CD4-positive, CD25-positive, alpha-beta regulatory T cell (primary cell): Measurements from ENCODE around the gene AP3S2. TPM values are rescaled to one million over a fixed set of nuclear protein-coding genes. Genes with fewer than 3 reads are reported as not detected.

Source experiments
- ATAC-seq, 2 donors: fragments of 150-1000 bp; cut with Tn5 transposase; one replicate each; pipeline ENCODE4 v1.10.0; 2021; ENCODE audit warnings: low read depth in 2 of 2, moderate number of reproducible peaks in 2 of 2, moderate library complexity in 1 of 2
- DNase-seq, 3 donors: peaks; one replicate each; pipeline versions ENCODE4 v3.0.0 to v3.0.0-alpha.2; 2012 to 2022; ENCODE audit warnings: mixed read lengths in 1 of 3
- H3K27ac ChIP-seq: one replicate; pipeline ENCODE4 v1.7.0; 2013; ENCODE audit warnings: mild to moderate bottlenecking, low read length; ENCODE audit not compliant: insufficient read depth, poor library complexity, severe bottlenecking
- H3K27me3 ChIP-seq: one replicate; pipeline ENCODE4 v1.7.0; 2013; ENCODE audit warnings: low read length; ENCODE audit not compliant: control insufficient read depth, insufficient read depth
- H3K36me3 ChIP-seq: one replicate; pipeline ENCODE4 v1.7.0; 2013; ENCODE audit warnings: mild to moderate bottlenecking, low read length, moderate library complexity; ENCODE audit not compliant: control insufficient read depth, insufficient read depth
- H3K4me1 ChIP-seq: 2 replicates; pipeline ENCODE4 v1.7.0; 2013; ENCODE audit warnings: mild to moderate bottlenecking, low read length; ENCODE audit not compliant: insufficient read depth, control insufficient read depth, poor library complexity, severe bottlenecking
- H3K4me3 ChIP-seq: one replicate; pipeline ENCODE4 v1.7.0; 2013; ENCODE audit warnings: low read depth, mild to moderate bottlenecking, low read length, moderate library complexity
- H3K9me3 ChIP-seq, 2 experiments: 1 replicate in 1 of 2; 2 replicates in 1 of 2; pipeline ENCODE4 v1.7.0; 2013; ENCODE audit warnings: low read length in 2 of 2, mild to moderate bottlenecking in 1 of 2, moderate library complexity in 1 of 2; ENCODE audit not compliant: control insufficient read depth in 2 of 2
- H3K27ac Mint-ChIP-seq, 3 donors: one replicate each; pipeline ENCODE4 v1.8.0; 2020 to 2022; ENCODE audit warnings: mild to moderate bottlenecking in 3 of 3, mixed read lengths in 3 of 3, moderate library complexity in 2 of 3
- H3K27me3 Mint-ChIP-seq: one replicate; pipeline ENCODE4 v1.8.0; 2022; ENCODE audit warnings: mild to moderate bottlenecking, mixed read lengths
- H3K36me3 Mint-ChIP-seq: one replicate; pipeline ENCODE4 v1.8.0; 2020; ENCODE audit warnings: mixed read lengths
- H3K4me1 Mint-ChIP-seq, 4 donors: one replicate each; pipeline ENCODE4 v1.8.0; 2020 to 2022; ENCODE audit warnings: mixed read lengths in 4 of 4, mild to moderate bottlenecking in 1 of 4
- H3K4me3 Mint-ChIP-seq, 4 donors: one replicate each; pipeline ENCODE4 v1.8.0; 2020 to 2022; ENCODE audit warnings: mild to moderate bottlenecking in 4 of 4, mixed read lengths in 4 of 4, moderate library complexity in 3 of 4
- H3K9me3 Mint-ChIP-seq, 7 donors: one replicate each; pipeline ENCODE4 v1.8.0; 2020 to 2022; ENCODE audit warnings: mixed read lengths in 7 of 7, mild to moderate bottlenecking in 3 of 7, moderate library complexity in 2 of 7
- polyA plus RNA-seq, 4 donors: library from polyadenylated mRNA; unstranded; fragments of 300-500 nt; fragmentation: Illumina TruSeq; gene quantifications; one replicate each; pipeline ENCODE4 v1.2.3, GENCODE V29; 2021
- total RNA-seq: library from RNA; stranded (reverse); gene quantifications from one replicate; pipeline ENCODE4 v1.2.3, GENCODE V29; 2022

The AP3S2 gene
- total and polyA plus RNA-seq, 5 donors from 2014 or later: 25.4 to 48.5 (median 30.3) TPM

DNA sequence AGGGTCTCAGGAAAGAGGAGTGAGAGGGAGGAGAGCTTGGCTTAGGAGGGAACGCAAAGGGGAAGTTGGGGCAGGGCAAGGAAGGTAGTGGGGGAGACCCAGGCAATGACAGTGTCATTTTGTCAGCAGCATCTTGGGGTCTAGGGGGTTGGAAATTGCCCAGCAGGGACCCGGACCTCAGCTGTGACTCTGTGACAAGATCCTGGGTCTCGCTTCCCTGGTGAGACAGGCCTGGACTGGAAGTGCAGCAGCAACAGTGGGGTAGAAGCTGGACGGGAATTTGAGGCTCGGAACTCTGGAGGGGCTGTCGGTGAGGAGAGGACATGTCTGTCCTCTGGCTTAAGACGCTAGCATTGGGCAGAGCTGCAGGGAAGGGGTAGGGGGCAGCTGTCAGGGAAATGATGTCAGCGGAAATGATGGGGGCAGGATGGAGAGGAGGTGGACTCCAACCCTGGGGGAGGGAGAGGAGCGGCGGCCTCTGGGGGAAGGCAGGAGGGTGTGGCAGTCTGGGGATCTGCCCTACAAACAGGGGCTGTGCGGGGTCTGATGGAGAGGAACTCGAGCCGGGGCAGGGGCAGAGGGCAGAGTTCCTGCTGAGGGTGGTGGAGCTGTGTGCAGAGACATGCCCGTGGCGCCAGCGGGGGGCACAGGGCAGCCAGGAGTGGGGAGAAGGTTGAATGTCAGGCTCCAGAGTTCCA lies 91.4 kb downstream of the AP3S2 start:
- Mint-ChIP-seq H3K4me1 (no peaks in the 10 kb centered on the region), H3K4me3 (peak overlapping the region in 1 of 4 donors; percentile 28), H3K27ac (peak overlapping the region in 1 of 3 donors; percentile 86), H3K27me3 (peaks cover 6% of the 10 kb centered on the region), H3K9me3 (peaks cover 0 to 5% (median 0%) of the 10 kb centered on the region in 7 donors), H3K36me3 (no peaks in the 10 kb centered on the region)
- Histone ChIP-seq H3K4me1 (no peaks in the 10 kb centered on the region), H3K4me3 (no peak overlapping the region), H3K9me3 (no peaks in the 10 kb centered on the region), H3K27me3 (no peaks in the 10 kb centered on the region), H3K27ac (no peak overlapping the region), H3K36me3 (no peaks in the 10 kb centered on the region)
- DNase-seq: no peak
- ATAC-seq: no peak

- no peaks in the 10 kb centered on the region for H3K27me3 ChIP-seq
- no peak overlapping the region for H3K4me3 ChIP-seq
- H3K27ac ChIP-seq: no peak overlapping the region
- Mint-ChIP-seq H3K9me3 (peaks cover 0 to 5% (median 2%) of the 10 kb centered on the region in 7 donors), H3K27me3 (peaks cover 6% of the 10 kb centered on the region), H3K4me3 (peak overlapping the region in 1 of 4 donors; percentile 28), H3K36me3 (no peaks in the 10 kb centered on the region), H3K27ac (peak overlapping the region in 1 of 3 donors; percentile 86), H3K4me1 (no peaks in the 10 kb centered on the region)
- no peaks in the 10 kb centered on the region for H3K9me3 ChIP-seq
- ATAC-seq (no peak), DNase-seq (no peak)
- H3K36me3 ChIP-seq: no peaks in the 10 kb centered on the region
- H3K4me1 ChIP-seq: no peaks in the 10 kb centered on the region
Observed at GRCh38 chr15:89801471-89802195, 92.2 kb downstream of the AP3S2 start.

DNA sequence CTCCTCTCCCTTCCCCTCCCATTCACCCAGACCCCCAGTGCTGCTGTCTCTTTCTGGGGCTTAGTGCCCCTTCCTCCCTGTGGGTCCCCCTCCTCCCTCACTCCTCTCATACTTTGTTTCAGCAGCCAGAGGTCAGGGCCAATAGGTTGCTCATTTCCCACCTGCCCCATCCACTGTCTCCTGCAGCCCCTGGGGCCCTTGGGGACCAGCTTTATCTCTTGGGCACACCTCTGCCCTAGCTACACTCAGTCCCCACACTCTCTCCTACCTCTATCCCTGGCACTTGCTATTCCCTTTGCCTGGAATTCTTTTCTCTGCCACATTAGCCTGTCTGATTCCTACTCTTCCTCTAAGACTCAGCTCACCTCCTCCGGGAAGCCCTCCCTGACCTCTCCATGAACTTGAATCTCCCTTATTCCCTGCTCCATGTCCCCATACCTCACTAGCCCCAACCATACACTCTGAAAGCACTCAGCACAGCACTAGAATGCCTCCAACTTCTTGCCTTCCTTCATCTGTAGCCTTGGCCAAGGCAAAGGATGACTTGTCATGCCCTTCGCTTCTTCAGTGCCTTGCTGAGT lies 93.8 kb downstream of the AP3S2 start:
- Mint-ChIP-seq H3K9me3 (peaks cover 0 to 9% (median 4%) of the 10 kb centered on the region in 7 donors), H3K27ac (no peak overlapping the region), H3K4me1 (no peaks in the 10 kb centered on the region), H3K4me3 (no peak overlapping the region), H3K27me3 (peaks cover 8% of the 10 kb centered on the region), H3K36me3 (no peaks in the 10 kb centered on the region)
- H3K36me3 ChIP-seq: no peaks in the 10 kb centered on the region
- H3K9me3 ChIP-seq: no peaks in the 10 kb centered on the region
- DNase-seq (no peak), ATAC-seq (no peak)
- H3K27me3 ChIP-seq: no peaks in the 10 kb centered on the region
- no peak overlapping the region for H3K4me3 ChIP-seq
- no peak overlapping the region for H3K27ac ChIP-seq
- no peaks in the 10 kb centered on the region for H3K4me1 ChIP-seq

GRCh38 chr15:89799011-89799911 lies 94.5 kb downstream of the AP3S2 start:
- H3K9me3 Mint-ChIP-seq: peaks cover 0 to 9% (median 4%) of the 10 kb centered on the region in 7 donors
- H3K4me3 Mint-ChIP-seq: no peak overlapping the region
- Histone ChIP-seq H3K4me1 (no peaks in the 10 kb centered on the region), H3K36me3 (no peaks in the 10 kb centered on the region), H3K27ac (no peak overlapping the region), H3K4me3 (no peak overlapping the region), H3K9me3 (no peaks in the 10 kb centered on the region), H3K27me3 (no peaks in the 10 kb centered on the region)
- peaks cover 12% of the 10 kb centered on the region for H3K27me3 Mint-ChIP-seq
- ATAC-seq (no peak), DNase-seq (no peak)
- H3K4me1 Mint-ChIP-seq: no peaks in the 10 kb centered on the region
- H3K27ac Mint-ChIP-seq: no peak overlapping the region
- H3K36me3 Mint-ChIP-seq: no peaks in the 10 kb centered on the region

DNA sequence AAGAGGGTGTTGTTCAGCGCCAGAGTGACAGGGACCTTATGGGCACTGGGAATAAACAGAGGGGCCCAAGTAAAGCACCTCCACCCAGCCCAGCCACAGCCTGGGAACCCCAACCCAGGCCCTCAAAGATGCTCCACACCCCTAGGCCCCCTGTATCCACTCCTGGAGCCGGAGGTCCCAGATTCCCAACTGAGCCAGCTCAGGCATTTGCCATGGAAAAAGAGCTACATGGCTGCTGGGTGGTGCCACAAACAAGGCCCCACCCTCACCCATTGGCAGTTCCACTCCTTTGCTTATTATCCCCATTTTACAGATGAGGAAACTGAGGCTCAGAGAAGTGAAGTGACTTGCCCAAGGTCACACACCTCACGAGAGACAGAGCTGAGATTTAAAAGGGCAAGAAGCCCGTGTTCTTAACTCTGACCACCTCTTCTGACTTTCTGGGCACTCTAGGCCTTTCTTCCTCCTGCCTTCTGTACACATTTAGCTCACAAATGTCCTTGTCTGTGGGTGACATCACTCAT lies 96.1 kb downstream of the AP3S2 start:
- H3K4me1 ChIP-seq: no peaks in the 10 kb centered on the region
- Mint-ChIP-seq H3K36me3 (no peaks in the 10 kb centered on the region), H3K9me3 (peaks cover 0 to 9% (median 4%) of the 10 kb centered on the region in 7 donors), H3K27ac (peak overlapping the region in 1 of 3 donors; percentile 52), H3K4me1 (no peaks in the 10 kb centered on the region), H3K27me3 (peaks cover 16% of the 10 kb centered on the region), H3K4me3 (no peak overlapping the region)
- no peaks in the 10 kb centered on the region for H3K36me3 ChIP-seq
- no peak for DNase-seq
- no peaks in the 10 kb centered on the region for H3K27me3 ChIP-seq
- no peak overlapping the region for H3K27ac ChIP-seq
- H3K4me3 ChIP-seq: no peak overlapping the region
- no peak for ATAC-seq
- H3K9me3 ChIP-seq: no peaks in the 10 kb centered on the region

GRCh38 chr15:89795996-89796395 lies 97.8 kb downstream of the AP3S2 start:
- no peaks in the 10 kb centered on the region for H3K4me1 Mint-ChIP-seq
- no peaks in the 10 kb centered on the region for H3K27me3 ChIP-seq
- no peak overlapping the region for H3K4me3 Mint-ChIP-seq
- H3K27ac Mint-ChIP-seq: no peak overlapping the region
- H3K4me1 ChIP-seq: no peaks in the 10 kb centered on the region
- H3K27ac ChIP-seq: no peak overlapping the region
- no peaks in the 10 kb centered on the region for H3K36me3 Mint-ChIP-seq
- no peaks in the 10 kb centered on the region for H3K9me3 ChIP-seq
- no peaks in the 10 kb centered on the region for H3K36me3 ChIP-seq
- peaks cover 17% of the 10 kb centered on the region for H3K27me3 Mint-ChIP-seq
- DNase-seq: no peak
- H3K4me3 ChIP-seq: no peak overlapping the region
- ATAC-seq: no peak
- peaks cover 0 to 9% (median 4%) of the 10 kb centered on the region in 7 donors for H3K9me3 Mint-ChIP-seq

DNA sequence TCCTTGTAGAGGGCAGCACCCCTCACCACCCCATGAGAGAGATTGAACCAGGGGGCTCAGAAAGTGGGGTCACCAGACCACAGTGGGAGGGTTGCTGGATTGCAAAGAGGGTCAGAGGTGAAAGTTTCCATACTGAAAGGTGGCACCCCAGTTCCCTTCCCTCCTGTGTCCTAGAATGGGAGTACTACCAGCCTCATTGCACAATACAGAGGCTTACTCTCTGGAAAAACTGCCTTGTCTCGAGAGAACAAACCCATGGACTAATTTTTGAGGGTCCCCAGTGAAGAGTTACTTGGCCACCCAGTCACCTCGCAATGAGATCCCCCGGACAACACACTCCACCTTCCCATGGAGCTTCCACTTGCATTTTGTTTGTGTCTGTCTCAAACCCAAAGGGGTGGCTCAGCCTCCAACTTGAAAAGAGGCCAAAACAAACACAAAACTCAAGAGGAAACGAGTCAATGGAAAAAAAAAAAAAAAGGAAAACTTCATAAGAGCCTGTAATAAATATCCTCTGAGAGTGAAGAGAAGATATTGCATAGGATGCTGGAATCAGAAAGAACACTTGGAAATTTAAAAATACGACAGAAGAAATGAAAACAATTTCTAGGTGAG lies 99.1 kb downstream of the AP3S2 start:
- Histone ChIP-seq H3K27ac (no peak overlapping the region), H3K4me1 (no peaks in the 10 kb centered on the region), H3K9me3 (no peaks in the 10 kb centered on the region), H3K4me3 (no peak overlapping the region), H3K36me3 (no peaks in the 10 kb centered on the region), H3K27me3 (no peaks in the 10 kb centered on the region)
- Mint-ChIP-seq H3K4me3 (no peak overlapping the region), H3K27me3 (peaks cover 18% of the 10 kb centered on the region), H3K36me3 (no peaks in the 10 kb centered on the region), H3K9me3 (peaks cover 0 to 6% (median 1%) of the 10 kb centered on the region in 7 donors), H3K4me1 (no peaks in the 10 kb centered on the region), H3K27ac (no peak overlapping the region)
- ATAC-seq (no peak), DNase-seq (no peak)
